Panc1 (cell line): ENCODE data around the gene COQ8A. TPM values are rescaled to one million over a fixed set of nuclear protein-coding genes. Genes with fewer than 3 reads are reported as not detected.

Source experiments
- ATAC-seq: fragments of 200-7000 bp; cut with Tn5 transposase; 2 replicates; pipeline ENCODE4 v1.9.1; 2020; ENCODE audit warnings: mild to moderate bottlenecking, moderate library complexity
- BruUV-seq: library from RNA; stranded (reverse); fragments of 400-500 nt; replicated peaks from 2 replicates; lab custom pipeline; 2021; lab: Mats Ljungman, UMichigan
- CTCF ChIA-PET: fragments of 300-600 bp; sonication (Branson Sonifier 250); formaldehyde crosslinking; loops from one replicate; lab custom pipeline; 2022; ENCODE audit warnings: antibody characterized with exemption; lab: Charles Lee
- POLR2A ChIA-PET: fragments of 300-600 bp; sonication (Branson Sonifier 250); formaldehyde crosslinking; loops from one replicate; lab custom pipeline; 2022; ENCODE audit warnings: antibody characterized with exemption; lab: Charles Lee
- DNase-seq: peaks from one replicate; pipeline ENCODE4 v3.0.0-alpha.2; 2010; ENCODE audit warnings: low read depth, low spot score
- H3K27ac ChIP-seq: 2 replicates; pipeline ENCODE4 v1.5.1; 2011; ENCODE audit warnings: mild to moderate bottlenecking, low read length, inconsistent platforms
- H3K27me3 ChIP-seq: fragments of 200-500 bp; sonication (Bioruptor generic); 2 replicates; pipeline ENCODE4 v1.6.0; 2014; ENCODE audit warnings: low read length, inconsistent platforms; ENCODE audit not compliant: control insufficient read depth, insufficient read depth
- H3K36me3 ChIP-seq: fragments of 200-500 bp; sonication (Bioruptor generic); 2 replicates; pipeline ENCODE4 v1.5.1; 2014; ENCODE audit warnings: inconsistent platforms, mild to moderate bottlenecking, low read length, moderate library complexity; ENCODE audit not compliant: control insufficient read depth, insufficient read depth
- H3K4me1 ChIP-seq: 2 replicates; pipeline ENCODE4 v1.5.1; 2011; ENCODE audit warnings: inconsistent platforms, mild to moderate bottlenecking, low read length, moderate library complexity; ENCODE audit not compliant: control insufficient read depth, insufficient read depth
- H3K4me3 ChIP-seq, 2 experiments: 2 replicates each; pipeline ENCODE4 v1.5.1; 2011 to 2012; ENCODE audit warnings: low read depth in 2 of 2, low read length in 2 of 2, mild to moderate bottlenecking in 2 of 2, inconsistent platforms in 1 of 2, moderate library complexity in 1 of 2
- H3K9me3 ChIP-seq: fragments of 200-500 bp; sonication (Bioruptor generic); 2 replicates; pipeline ENCODE4 v1.5.1; 2014; ENCODE audit warnings: low read depth, mild to moderate bottlenecking, inconsistent platforms, low read length, moderate library complexity; ENCODE audit not compliant: control insufficient read depth, insufficient read depth
- POLR2AphosphoS5 ChIP-seq: IDR thresholded peaks from 2 replicates; pipeline ENCODE4 v1.6.1; 2012; ENCODE audit warnings: mild to moderate bottlenecking, low read depth, low read length, moderate library complexity
- SIN3A ChIP-seq: IDR thresholded peaks from 2 replicates; pipeline ENCODE4 v1.6.1; 2012; ENCODE audit warnings: low read depth, mild to moderate bottlenecking, low read length, moderate library complexity, borderline replicate concordance; ENCODE audit not compliant: insufficient read depth
- TCF7L2 ChIP-seq: IDR thresholded peaks from 2 replicates; pipeline ENCODE4 v1.6.1; 2011; ENCODE audit warnings: mild to moderate bottlenecking, low read depth, low read length, inconsistent platforms
- in situ Hi-C: cut with HindIII; loops from 2 replicates; pipeline ENCODE4 v1.10.0; 2016; ENCODE audit warnings: low sequenced_read_pairs, low pct_unique_long_range_greater_than_20kb
- intact Hi-C: fragments of 100-400 bp; cut with micrococcal nuclease; formaldehyde crosslinking; loops from one replicate; pipeline ENCODE4 v1.10.0; 2022; ENCODE audit not compliant: unreplicated experiment
- total RNA-seq: library from RNA; stranded (reverse); gene quantifications from one replicate; pipeline ENCODE4 v1.2.1, GENCODE V29; 2021; ENCODE audit not compliant: unreplicated experiment
- TF ChIP-seq, protein P1 (sequence below): fragments of 450-650 bp; IDR thresholded peaks from 2 replicates; pipeline ENCODE4 v1.5.1; 2017; ENCODE audit warnings: mild to moderate bottlenecking
- TF ChIP-seq, protein P2 (sequence below), 2 experiments: IDR thresholded peaks; 2 replicates each; pipeline ENCODE4 v1.6.1; 2011 to 2012; ENCODE audit warnings: low read depth in 2 of 2, control low read depth in 1 of 2, low read length in 1 of 2, mild to moderate bottlenecking in 1 of 2, moderate library complexity in 1 of 2; ENCODE audit not compliant: insufficient read depth in 1 of 2

Gene COQ8A
- total RNA-seq, 1 experiment from 2014 or later, result 15.1 TPM

DNA sequence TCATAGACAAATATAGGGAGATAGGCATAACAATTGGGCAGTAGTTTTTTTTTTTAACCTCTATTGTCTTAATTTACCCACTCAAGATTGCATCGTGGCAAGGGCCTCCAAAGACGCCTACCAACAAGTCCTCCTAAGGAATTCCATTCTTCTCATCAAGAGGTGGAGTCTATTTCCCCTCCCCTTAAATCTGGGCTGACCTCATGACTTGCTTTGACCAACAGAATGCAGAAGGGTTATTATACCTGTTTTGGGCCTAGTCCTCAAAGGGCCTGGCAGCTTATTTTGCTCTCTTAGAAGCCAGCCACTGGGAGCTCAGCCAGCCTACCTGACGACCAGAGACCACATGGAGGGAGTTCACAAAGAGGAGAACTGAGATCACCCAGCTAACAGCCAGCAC, 92.3 kb downstream of the COQ8A start:
- no peaks in the 10 kb centered on the region for H3K27me3 ChIP-seq
- H3K4me1 ChIP-seq, result no peaks in the 10 kb centered on the region
- TF ChIP-seq SIN3A (no peak), POLR2AphosphoS5 (no peak), TCF7L2 (no peak)
- TF ChIP-seq, protein P1, sequence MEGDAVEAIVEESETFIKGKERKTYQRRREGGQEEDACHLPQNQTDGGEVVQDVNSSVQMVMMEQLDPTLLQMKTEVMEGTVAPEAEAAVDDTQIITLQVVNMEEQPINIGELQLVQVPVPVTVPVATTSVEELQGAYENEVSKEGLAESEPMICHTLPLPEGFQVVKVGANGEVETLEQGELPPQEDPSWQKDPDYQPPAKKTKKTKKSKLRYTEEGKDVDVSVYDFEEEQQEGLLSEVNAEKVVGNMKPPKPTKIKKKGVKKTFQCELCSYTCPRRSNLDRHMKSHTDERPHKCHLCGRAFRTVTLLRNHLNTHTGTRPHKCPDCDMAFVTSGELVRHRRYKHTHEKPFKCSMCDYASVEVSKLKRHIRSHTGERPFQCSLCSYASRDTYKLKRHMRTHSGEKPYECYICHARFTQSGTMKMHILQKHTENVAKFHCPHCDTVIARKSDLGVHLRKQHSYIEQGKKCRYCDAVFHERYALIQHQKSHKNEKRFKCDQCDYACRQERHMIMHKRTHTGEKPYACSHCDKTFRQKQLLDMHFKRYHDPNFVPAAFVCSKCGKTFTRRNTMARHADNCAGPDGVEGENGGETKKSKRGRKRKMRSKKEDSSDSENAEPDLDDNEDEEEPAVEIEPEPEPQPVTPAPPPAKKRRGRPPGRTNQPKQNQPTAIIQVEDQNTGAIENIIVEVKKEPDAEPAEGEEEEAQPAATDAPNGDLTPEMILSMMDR, result no peak
- TF ChIP-seq, protein P2, sequence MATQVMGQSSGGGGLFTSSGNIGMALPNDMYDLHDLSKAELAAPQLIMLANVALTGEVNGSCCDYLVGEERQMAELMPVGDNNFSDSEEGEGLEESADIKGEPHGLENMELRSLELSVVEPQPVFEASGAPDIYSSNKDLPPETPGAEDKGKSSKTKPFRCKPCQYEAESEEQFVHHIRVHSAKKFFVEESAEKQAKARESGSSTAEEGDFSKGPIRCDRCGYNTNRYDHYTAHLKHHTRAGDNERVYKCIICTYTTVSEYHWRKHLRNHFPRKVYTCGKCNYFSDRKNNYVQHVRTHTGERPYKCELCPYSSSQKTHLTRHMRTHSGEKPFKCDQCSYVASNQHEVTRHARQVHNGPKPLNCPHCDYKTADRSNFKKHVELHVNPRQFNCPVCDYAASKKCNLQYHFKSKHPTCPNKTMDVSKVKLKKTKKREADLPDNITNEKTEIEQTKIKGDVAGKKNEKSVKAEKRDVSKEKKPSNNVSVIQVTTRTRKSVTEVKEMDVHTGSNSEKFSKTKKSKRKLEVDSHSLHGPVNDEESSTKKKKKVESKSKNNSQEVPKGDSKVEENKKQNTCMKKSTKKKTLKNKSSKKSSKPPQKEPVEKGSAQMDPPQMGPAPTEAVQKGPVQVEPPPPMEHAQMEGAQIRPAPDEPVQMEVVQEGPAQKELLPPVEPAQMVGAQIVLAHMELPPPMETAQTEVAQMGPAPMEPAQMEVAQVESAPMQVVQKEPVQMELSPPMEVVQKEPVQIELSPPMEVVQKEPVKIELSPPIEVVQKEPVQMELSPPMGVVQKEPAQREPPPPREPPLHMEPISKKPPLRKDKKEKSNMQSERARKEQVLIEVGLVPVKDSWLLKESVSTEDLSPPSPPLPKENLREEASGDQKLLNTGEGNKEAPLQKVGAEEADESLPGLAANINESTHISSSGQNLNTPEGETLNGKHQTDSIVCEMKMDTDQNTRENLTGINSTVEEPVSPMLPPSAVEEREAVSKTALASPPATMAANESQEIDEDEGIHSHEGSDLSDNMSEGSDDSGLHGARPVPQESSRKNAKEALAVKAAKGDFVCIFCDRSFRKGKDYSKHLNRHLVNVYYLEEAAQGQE (IDR thresholded peaks at IDR 0.05; ENCODE audit: insufficient read depth in 1 of 2, low read depth in 2 of 2, low read length in 1 of 2), result no peak
- no peak overlapping the region for H3K27ac ChIP-seq
- no peaks in the 10 kb centered on the region for H3K9me3 ChIP-seq
- in situ Hi-C loops (no loop called here), intact Hi-C loops (no loop called here)
- ATAC-seq, result no peak
- peaks cover 16% of the 10 kb centered on the region for H3K36me3 ChIP-seq
- CTCF ChIA-PET, result no interaction called here
- DNase-seq, result no peak
- no TSS peak for BruUV-seq
- POLR2A ChIA-PET, result no interaction called here
- H3K4me3 ChIP-seq, result no peak overlapping the region

DNA sequence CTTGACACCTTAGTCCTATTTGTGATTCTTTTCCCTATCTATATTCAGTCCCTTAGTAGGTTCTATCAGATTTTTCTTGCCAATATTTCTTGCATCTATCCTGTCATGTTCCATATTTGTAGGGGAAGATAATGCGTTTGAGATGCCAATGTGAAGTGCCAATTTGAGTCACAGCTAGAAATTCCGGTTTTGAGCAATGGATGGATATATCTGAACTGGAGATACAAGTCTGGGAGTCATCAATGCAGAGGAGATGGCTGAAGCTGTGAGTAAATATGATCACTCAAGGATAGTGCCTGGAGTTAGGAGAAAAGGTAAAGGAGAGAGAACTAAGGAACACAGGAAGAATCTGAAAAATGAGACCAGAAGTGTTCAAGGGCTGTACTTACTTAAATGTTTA, 93.8 kb downstream of the COQ8A start:
- POLR2A ChIA-PET, result no interaction called here
- Histone ChIP-seq H3K9me3 (no peaks in the 10 kb centered on the region), H3K36me3 (peaks cover 10% of the 10 kb centered on the region), H3K4me1 (no peaks in the 10 kb centered on the region), H3K27me3 (no peaks in the 10 kb centered on the region), H3K4me3 (no peak overlapping the region), H3K27ac (no peak overlapping the region)
- intact Hi-C loops (no loop called here), in situ Hi-C loops (no loop called here)
- CTCF ChIA-PET, result no interaction called here
- TF ChIP-seq SIN3A (no peak), POLR2AphosphoS5 (no peak), TCF7L2 (no peak)
- TF ChIP-seq, protein P1, result no peak
- TF ChIP-seq, protein P2 (IDR thresholded peaks at IDR 0.05; ENCODE audit: insufficient read depth in 1 of 2, low read depth in 2 of 2, low read length in 1 of 2), result no peak
- no TSS peak for BruUV-seq
- ATAC-seq (no peak), DNase-seq (no peak)
